ENCODE measurements around the gene ATP6V1G1. TPM values are rescaled to one million over a fixed set of nuclear protein-coding genes. Genes with fewer than 3 reads are reported as not detected.

The ATP6V1G1 gene
- total and polyA plus RNA-seq, 2 of the 13 experiments (the other 11 are each of a cell fraction or from before 2014, with no cell fraction given) = 108 to 158 TPM

- TF ChIP-seq, protein P1, sequence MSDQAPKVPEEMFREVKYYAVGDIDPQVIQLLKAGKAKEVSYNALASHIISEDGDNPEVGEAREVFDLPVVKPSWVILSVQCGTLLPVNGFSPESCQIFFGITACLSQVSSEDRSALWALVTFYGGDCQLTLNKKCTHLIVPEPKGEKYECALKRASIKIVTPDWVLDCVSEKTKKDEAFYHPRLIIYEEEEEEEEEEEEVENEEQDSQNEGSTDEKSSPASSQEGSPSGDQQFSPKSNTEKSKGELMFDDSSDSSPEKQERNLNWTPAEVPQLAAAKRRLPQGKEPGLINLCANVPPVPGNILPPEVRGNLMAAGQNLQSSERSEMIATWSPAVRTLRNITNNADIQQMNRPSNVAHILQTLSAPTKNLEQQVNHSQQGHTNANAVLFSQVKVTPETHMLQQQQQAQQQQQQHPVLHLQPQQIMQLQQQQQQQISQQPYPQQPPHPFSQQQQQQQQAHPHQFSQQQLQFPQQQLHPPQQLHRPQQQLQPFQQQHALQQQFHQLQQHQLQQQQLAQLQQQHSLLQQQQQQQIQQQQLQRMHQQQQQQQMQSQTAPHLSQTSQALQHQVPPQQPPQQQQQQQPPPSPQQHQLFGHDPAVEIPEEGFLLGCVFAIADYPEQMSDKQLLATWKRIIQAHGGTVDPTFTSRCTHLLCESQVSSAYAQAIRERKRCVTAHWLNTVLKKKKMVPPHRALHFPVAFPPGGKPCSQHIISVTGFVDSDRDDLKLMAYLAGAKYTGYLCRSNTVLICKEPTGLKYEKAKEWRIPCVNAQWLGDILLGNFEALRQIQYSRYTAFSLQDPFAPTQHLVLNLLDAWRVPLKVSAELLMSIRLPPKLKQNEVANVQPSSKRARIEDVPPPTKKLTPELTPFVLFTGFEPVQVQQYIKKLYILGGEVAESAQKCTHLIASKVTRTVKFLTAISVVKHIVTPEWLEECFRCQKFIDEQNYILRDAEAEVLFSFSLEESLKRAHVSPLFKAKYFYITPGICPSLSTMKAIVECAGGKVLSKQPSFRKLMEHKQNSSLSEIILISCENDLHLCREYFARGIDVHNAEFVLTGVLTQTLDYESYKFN (CRISPR knock-in tag; conservative IDR thresholded peaks at IDR 0.05) = peak; percentile 42
- 0 out of 2 replicates have a peak, but pooled peaks have one; percentile 86 for TF ChIP-seq ZFP82 (CRISPR knock-in tag; IDR thresholded peaks at IDR 0.05; ENCODE audit: borderline replicate concordance)
- TF ChIP-seq, protein P2, sequence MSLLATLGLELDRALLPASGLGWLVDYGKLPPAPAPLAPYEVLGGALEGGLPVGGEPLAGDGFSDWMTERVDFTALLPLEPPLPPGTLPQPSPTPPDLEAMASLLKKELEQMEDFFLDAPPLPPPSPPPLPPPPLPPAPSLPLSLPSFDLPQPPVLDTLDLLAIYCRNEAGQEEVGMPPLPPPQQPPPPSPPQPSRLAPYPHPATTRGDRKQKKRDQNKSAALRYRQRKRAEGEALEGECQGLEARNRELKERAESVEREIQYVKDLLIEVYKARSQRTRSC (CRISPR knock-in tag; IDR thresholded peaks at IDR 0.05; ENCODE audit: low read depth) = no peak
- TF ChIP-seq PHF8 (CRISPR knock-in tag; IDR thresholded peaks at IDR 0.05) = peak; percentile 100
- peak; percentile 67; the same call in 1 of the 2 replicates for TF ChIP-seq ZBTB7B (CRISPR knock-in tag; IDR thresholded peaks at IDR 0.05)
- peak; percentile 8; the same call in 1 of the 2 replicates for TF ChIP-seq ZBTB2 (CRISPR knock-in tag; IDR thresholded peaks at IDR 0.05; ENCODE audit: low read depth)
- TF ChIP-seq SP140L (CRISPR knock-in tag; IDR thresholded peaks at IDR 0.05; ENCODE audit: borderline replicate concordance) = no peak; the same call in 1 of the 2 replicates
- TF ChIP-seq ZC3H4 (CRISPR knock-in tag; IDR thresholded peaks at IDR 0.05; ENCODE audit: borderline replicate concordance) = no peak
- 0 out of 2 replicates have a peak, but pooled peaks have one; percentile 75 for TF ChIP-seq ZNF253 (CRISPR knock-in tag; IDR thresholded peaks at IDR 0.05; ENCODE audit: borderline replicate concordance)
- TF ChIP-seq XBP1 (CRISPR knock-in tag; IDR thresholded peaks at IDR 0.05) = no peak
- no peak for TF ChIP-seq CEBPZ (IDR thresholded peaks at IDR 0.05; ENCODE audit: low read length)
- 0 out of 2 replicates have a peak, but pooled peaks have one; percentile 13 for TF ChIP-seq ZNF292 (CRISPR knock-in tag; IDR thresholded peaks at IDR 0.05; ENCODE audit: borderline replicate concordance, low read depth)
- TF ChIP-seq ZNF263 (CRISPR knock-in tag; IDR thresholded peaks at IDR 0.05) = peak; percentile 65; the same call in 1 of the 2 replicates
- TF ChIP-seq BHLHE40 (IDR thresholded peaks at IDR 0.05; ENCODE audit: low read length) = peak; percentile 96
- no peak for TF ChIP-seq SRSF1 (optimal IDR thresholded peaks at IDR 0.05; ENCODE audit: low read depth, low read length)
- TF ChIP-seq TRIM24 (CRISPR knock-in tag; IDR thresholded peaks at IDR 0.05) = no peak
Measured at GRCh38 chr9:114587345-114588202, at the start of gene ATP6V1G1 (continued).
